Smooth muscle cell (in vitro differentiated cells): ENCODE measurements around the gene MRPL28. TPM values are rescaled to one million over a fixed set of nuclear protein-coding genes. Genes with fewer than 3 reads are reported as not detected.
A peak's percentile ranks its signal among the peaks of the same experiment; 100 is the strongest.

Experiments used
- DNase-seq: peaks from one replicate; lab custom pipeline; 2025; ENCODE audit not compliant: unreplicated experiment; lab: John Stamatoyannopoulos, UW
- H2AFZ ChIP-seq: fragments of 200-600 bp; sonication (generic); 2 replicates; pipeline ENCODE4 v1.6.0; 2016; ENCODE audit warnings: antibody characterized with exemption, low read depth, mild to moderate bottlenecking
- H3F3A ChIP-seq: fragments of 200-600 bp; sonication (generic); 2 replicates; pipeline ENCODE4 v1.6.0; 2017; ENCODE audit warnings: antibody characterized with exemption, low read depth
- H3K27ac ChIP-seq: fragments of 200-600 bp; sonication (generic); 2 replicates; pipeline ENCODE4 v1.5.1; 2016; ENCODE audit warnings: low read depth, mild to moderate bottlenecking
- H3K27me3 ChIP-seq: fragments of 200-600 bp; sonication (generic); 2 replicates; pipeline ENCODE4 v1.6.1; 2016; ENCODE audit warnings: low read depth, mild to moderate bottlenecking
- H3K36me3 ChIP-seq: fragments of 200-600 bp; sonication (generic); 2 replicates; pipeline ENCODE4 v1.5.1; 2016; ENCODE audit warnings: low read depth
- H3K4me1 ChIP-seq: fragments of 200-600 bp; sonication (generic); 2 replicates; pipeline ENCODE4 v1.5.1; 2016; ENCODE audit warnings: low read depth
- H3K4me2 ChIP-seq: fragments of 200-600 bp; sonication (generic); 2 replicates; pipeline ENCODE4 v1.6.0; 2016; ENCODE audit warnings: mild to moderate bottlenecking
- H3K4me3 ChIP-seq: fragments of 200-600 bp; sonication (generic); 2 replicates; pipeline ENCODE4 v1.5.1; 2016; ENCODE audit warnings: mild to moderate bottlenecking
- H3K79me2 ChIP-seq: fragments of 200-600 bp; sonication (generic); 2 replicates; pipeline ENCODE4 v1.6.0; 2016; ENCODE audit warnings: low read depth, mild to moderate bottlenecking
- H3K9ac ChIP-seq: fragments of 200-600 bp; sonication (generic); 2 replicates; pipeline ENCODE4 v1.6.0; 2016; ENCODE audit warnings: low read depth
- H3K9me3 ChIP-seq: fragments of 200-600 bp; sonication (generic); replicated peaks from 2 replicates; pipeline ENCODE4 v1.5.1; 2016; ENCODE audit warnings: low read depth
- H4K20me1 ChIP-seq: fragments of 200-600 bp; sonication (generic); 2 replicates; pipeline ENCODE4 v1.6.0; 2016; ENCODE audit warnings: low read depth
- WGBS: methylation state at CpG from one replicate; pipeline ENCODE4 v1.1.7; 2016; ENCODE audit warnings: low lambda C conversion rate; 5-methylcytosine and 5-hydroxymethylcytosine counted together
- polyA plus RNA-seq: library from polyadenylated mRNA; unstranded; fragments of >200 nt; fragmentation: Nextera tagmentation; extraction: Ambion mirVana; gene quantifications from 2 replicates; pipeline ENCODE4 v1.2.1, GENCODE V29; 2016
- total RNA-seq: library from RNA; depleted of rRNA; stranded (reverse); fragments of >200 nt; gene quantifications from 2 replicates; pipeline ENCODE4 v1.2.3, GENCODE V29; 2014
- TF ChIP-seq, protein P1 (sequence below): fragments of 200-600 bp; sonication (generic); IDR thresholded peaks from 2 replicates; pipeline ENCODE4 v1.5.1; 2017; ENCODE audit warnings: borderline replicate concordance, mild to moderate bottlenecking, antibody characterized with exemption; ENCODE audit not compliant: insufficient read depth, poor library complexity, severe bottlenecking

MRPL28 gene
- total and polyA plus RNA-seq, 2 experiments from 2014 or later = 84.6 to 155 TPM

GRCh38 chr16:386641-387156 lies 16.4 kb upstream of the MRPL28 start:
- no peaks in the 10 kb centered on the region for H3K9me3 ChIP-seq
- peaks cover 17% of the 10 kb centered on the region for H3K4me1 ChIP-seq
- no peaks in the 10 kb centered on the region for H3K79me2 ChIP-seq
- H3K4me2 ChIP-seq = no peak overlapping the region
- H2AFZ ChIP-seq = no peak overlapping the region
- H3K27me3 ChIP-seq = no peaks in the 10 kb centered on the region
- H3K9ac ChIP-seq = no peak overlapping the region
- H3K36me3 ChIP-seq = no peaks in the 10 kb centered on the region
- WGBS = 69% methylated on average over 19 of the region's 19 CpGs
- H3F3A ChIP-seq = peaks cover 17% of the 10 kb centered on the region
- no peak for DNase-seq
- H3K4me3 ChIP-seq = no peak overlapping the region
- TF ChIP-seq, protein P1, sequence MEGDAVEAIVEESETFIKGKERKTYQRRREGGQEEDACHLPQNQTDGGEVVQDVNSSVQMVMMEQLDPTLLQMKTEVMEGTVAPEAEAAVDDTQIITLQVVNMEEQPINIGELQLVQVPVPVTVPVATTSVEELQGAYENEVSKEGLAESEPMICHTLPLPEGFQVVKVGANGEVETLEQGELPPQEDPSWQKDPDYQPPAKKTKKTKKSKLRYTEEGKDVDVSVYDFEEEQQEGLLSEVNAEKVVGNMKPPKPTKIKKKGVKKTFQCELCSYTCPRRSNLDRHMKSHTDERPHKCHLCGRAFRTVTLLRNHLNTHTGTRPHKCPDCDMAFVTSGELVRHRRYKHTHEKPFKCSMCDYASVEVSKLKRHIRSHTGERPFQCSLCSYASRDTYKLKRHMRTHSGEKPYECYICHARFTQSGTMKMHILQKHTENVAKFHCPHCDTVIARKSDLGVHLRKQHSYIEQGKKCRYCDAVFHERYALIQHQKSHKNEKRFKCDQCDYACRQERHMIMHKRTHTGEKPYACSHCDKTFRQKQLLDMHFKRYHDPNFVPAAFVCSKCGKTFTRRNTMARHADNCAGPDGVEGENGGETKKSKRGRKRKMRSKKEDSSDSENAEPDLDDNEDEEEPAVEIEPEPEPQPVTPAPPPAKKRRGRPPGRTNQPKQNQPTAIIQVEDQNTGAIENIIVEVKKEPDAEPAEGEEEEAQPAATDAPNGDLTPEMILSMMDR = no peak
- H4K20me1 ChIP-seq = no peaks in the 10 kb centered on the region
- H3K27ac ChIP-seq = no peak overlapping the region

DNA sequence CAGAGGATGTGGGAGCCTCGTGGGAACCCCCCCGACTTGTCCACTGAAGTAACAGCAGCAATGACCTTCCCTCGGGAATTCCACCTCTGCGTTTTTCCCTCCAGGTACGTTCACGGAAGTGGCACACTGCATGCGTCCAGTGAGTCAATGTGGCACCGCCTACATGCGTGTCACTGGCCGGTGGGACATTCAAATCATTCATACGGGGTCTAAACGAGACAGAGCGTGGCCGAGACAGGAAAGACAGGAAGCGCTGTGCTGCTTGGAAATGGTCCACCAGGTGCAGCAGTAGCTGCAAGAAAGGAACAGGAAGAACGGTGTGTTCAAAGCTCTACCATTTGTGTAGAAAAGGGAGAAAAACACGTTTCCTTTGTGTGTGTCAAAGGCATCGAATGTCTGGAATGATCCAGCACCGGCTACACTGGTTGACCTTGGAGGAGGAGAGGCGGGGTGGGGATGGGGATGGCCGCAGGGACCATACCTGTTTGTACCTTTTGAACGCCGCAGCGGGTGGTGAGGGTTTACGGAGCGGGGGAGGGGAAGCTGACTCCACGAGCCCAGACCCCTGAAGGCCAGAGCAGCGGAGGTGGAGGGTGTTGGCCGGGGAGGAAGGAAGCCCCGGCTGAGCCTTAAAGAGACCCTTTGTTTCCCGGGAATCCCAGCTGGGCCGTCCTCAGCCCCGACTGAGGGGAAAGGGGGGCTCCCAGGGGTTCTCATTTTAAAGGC lies 13.2 kb upstream of the MRPL28 start:
- WGBS = 15% methylated on average over 33 of the region's 33 CpGs
- Histone ChIP-seq H4K20me1 (peaks cover 24% of the 10 kb centered on the region), H3K4me3 (peak overlapping the region; percentile 79), H3K9me3 (no peaks in the 10 kb centered on the region), H3K27ac (no peak overlapping the region), H3K4me2 (peak overlapping the region; percentile 100), H3K27me3 (no peaks in the 10 kb centered on the region), H3K4me1 (peaks cover 16% of the 10 kb centered on the region), H3K9ac (no peak overlapping the region), H2AFZ (no peak overlapping the region), H3F3A (peaks cover 12% of the 10 kb centered on the region), H3K36me3 (no peaks in the 10 kb centered on the region), H3K79me2 (peaks cover 30% of the 10 kb centered on the region)
- no peak for DNase-seq
- TF ChIP-seq, protein P1 = no peak

DNA sequence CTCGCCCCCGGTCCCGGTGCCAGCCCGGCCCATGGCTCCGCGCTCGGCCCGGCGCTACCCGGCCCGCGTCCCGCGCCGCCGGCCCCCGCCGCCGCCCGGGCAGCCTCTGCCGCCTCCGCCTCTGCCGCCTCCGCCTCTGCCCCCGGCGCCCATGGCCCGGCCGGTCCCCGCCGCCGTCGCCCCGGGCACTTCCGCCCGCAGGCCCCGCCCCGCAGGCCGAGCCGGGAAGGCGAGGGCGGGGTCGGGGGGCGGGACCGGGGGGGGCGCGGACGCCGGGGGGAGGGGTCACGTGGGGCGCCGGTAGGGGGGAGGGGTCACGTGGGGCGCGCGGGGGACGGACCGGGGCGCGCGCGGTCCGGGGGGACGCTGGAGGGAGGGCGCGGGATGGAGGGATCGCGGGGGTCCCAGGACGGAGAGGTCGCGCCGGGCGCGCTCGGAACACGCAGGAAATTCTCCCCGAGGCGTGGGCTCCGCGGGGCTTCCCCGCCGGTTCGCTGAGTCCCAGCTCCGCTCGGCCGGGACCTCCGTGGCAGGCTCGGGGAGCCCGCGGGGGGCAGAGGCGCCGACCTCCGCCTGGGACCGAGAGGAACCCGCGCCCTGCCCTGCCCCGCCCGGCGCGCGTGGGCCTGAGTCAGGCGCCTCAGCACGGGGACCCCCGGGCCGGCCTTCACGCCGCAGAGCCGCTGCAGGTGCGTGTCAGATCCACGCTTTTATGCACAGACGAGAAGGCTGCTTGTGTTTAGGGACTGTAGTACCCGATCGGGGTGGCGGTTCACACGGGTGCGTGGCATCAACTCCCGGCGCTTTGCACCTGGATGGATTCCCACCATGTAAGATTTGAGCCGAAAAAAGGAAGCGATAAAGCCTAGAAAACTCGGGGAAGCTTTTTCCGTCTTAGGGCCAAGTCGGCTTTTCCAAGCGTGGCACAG lies 11.7 kb upstream of the MRPL28 start, which contains the start of gene PGAP6:
Gene PGAP6, minus strand, starts transcription at position 190 of the 929 bp plus-strand sequence. Its CDS starts 157 bp downstream, at position 33.
- peaks cover 30% of the 10 kb centered on the region for H3K79me2 ChIP-seq
- TF ChIP-seq, protein P1 = no peak
- H3K4me1 ChIP-seq = peaks cover 12% of the 10 kb centered on the region
- 2% methylated on average over 36 of the region's 123 CpGs for WGBS
- H3K36me3 ChIP-seq = no peaks in the 10 kb centered on the region
- H2AFZ ChIP-seq = peak within 1 kb of the TSS; percentile 90
- H3K27ac ChIP-seq = peak within 1 kb of the TSS; percentile 6
- H3F3A ChIP-seq = peaks cover 6% of the 10 kb centered on the region
- H3K4me2 ChIP-seq = peak within 1 kb of the TSS; percentile 100
- no peaks in the 10 kb centered on the region for H3K27me3 ChIP-seq
- H3K9me3 ChIP-seq = no peaks in the 10 kb centered on the region
- H4K20me1 ChIP-seq = peaks cover 25% of the 10 kb centered on the region
- peak within 1 kb of the TSS; percentile 73 for H3K9ac ChIP-seq
- peak; percentile 36 for DNase-seq
- H3K4me3 ChIP-seq = peak within 1 kb of the TSS; percentile 92
